Urothelium cell line (cell line): ENCODE measurements around the gene TMEM254.
"Not testable (repeated sequence)": the region's sequence is repeated elsewhere in the genome, so short reads cannot be mapped to it uniquely, and the experiment has no call there.

Experiments used
- DNase-seq: peaks from one replicate; pipeline ENCODE4 v3.0.0; 2011; ENCODE audit warnings: low spot score, mixed read lengths
- FAIRE-seq: peaks from 2 replicates; lab custom pipeline; 2011; peaks lifted over from hg19 to GRCh38; lab: Jason Lieb, UNC

TMEM254 gene

DNA sequence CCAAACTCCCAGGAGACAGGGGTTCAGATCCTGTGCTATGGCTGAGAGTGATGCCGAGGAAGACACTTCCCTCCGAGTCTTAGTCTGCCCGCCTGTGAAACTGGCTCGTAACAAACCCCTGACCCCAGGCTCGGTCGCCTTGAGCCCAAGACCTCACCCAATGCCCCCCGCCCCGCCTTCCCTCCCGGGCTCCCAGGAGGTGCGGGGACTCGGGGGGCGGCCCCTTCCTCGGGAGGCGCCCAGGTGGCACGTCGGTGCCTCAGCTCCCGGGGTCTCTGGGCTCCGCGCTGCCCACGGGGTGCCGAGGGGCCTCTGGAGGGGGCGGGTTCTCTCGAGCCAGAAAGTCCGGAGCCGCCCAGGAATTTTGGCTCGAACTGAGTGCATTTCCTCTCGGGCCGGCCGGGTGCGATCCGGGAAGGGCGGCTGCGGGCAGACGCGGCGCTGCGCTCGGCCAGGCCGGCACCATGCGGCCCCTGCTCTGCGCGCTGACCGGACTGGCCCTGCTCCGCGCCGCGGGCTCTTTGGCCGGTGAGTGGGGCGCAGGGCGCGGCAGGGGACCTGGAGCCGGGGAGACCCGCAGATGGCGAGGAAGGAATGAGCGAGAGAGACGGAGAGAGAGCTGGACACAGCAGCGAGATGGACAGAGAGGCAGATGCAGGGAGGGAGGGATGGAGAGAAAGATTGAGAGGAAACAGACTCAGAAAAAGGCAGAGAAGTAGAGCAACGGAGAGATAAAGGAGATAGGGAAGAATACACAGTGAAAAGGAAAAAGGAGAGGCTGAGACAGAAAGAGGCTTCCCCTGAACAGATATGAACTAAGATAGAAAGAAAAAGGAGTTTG, 54.1 kb downstream of the TMEM254 start, which contains the start of gene PLAC9:
PLAC9 (plus strand) TSS at position 432 of the 841 bp plus-strand sequence; CDS start at position 465, 33 bp downstream.
- DNase-seq (peak; percentile 43), FAIRE-seq (no peak)

DNA sequence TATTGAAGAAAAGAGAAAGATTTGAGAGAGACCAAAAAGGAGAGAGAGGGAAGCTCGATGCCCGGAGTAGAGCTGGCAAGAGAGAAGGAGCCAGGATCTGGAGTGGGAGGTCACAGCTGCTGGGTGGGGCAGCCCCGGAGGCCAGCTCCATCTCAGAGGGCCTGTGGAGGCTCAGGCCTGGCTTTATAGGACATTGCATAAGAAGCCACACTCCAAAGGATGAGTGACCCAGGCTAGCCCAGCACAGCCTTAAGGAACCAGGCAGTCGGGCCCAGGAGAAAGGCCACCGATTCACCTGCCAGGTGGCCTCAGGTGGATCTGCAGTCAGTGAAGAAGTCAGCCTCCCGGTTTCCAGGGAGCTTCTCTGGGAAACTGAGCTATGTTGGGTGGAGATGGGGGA, 54.7 kb downstream of the TMEM254 start:
- FAIRE-seq (no peak), DNase-seq (no peak)

DNA sequence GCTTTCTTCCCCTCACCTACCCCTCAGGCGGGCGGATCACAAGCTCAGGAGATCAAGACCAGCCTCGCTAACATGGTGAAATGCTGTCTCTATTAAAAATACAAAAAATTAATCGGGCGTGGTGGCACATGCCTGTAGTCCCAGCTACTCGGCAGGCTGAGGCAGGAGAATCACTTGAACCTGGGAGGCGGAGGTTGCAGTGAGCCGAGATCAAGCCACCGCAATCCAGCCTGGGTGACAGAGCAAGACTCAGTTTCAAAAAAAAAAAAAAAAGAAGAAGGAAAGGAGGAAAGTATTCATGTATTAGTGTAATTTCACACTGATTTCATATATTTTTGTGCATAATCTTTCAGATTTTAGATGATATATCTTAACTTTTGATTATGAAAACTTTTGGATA, 55.2 kb downstream of the TMEM254 start:
- not testable (repeated sequence) for FAIRE-seq

DNA sequence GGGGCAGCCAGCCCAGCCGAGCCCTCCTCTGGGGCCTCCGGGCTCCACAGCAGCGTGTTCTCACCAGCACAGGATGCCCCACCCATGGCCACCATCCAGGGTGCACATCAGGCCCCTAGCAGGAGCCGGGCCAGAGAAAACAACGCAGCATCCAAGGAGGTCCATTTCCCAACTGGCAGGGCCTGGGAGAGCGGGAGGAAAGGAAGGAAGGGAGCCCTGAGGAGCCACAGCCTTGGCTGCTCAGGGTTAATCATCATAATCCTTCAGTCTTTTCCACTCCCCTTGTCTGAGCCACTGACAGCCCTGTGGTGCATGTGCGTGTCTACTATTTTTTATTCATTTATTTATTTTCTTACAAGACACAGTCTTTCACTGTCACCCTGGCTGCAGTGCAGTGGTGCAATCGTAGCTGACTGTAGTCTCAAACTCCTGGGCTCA, 57.7 kb downstream of the TMEM254 start:
- DNase-seq = no peak
- FAIRE-seq = no peak

More for the DNA sequence above, 55.2 kb downstream of the TMEM254 start:
- not testable (repeated sequence) for DNase-seq

DNA sequence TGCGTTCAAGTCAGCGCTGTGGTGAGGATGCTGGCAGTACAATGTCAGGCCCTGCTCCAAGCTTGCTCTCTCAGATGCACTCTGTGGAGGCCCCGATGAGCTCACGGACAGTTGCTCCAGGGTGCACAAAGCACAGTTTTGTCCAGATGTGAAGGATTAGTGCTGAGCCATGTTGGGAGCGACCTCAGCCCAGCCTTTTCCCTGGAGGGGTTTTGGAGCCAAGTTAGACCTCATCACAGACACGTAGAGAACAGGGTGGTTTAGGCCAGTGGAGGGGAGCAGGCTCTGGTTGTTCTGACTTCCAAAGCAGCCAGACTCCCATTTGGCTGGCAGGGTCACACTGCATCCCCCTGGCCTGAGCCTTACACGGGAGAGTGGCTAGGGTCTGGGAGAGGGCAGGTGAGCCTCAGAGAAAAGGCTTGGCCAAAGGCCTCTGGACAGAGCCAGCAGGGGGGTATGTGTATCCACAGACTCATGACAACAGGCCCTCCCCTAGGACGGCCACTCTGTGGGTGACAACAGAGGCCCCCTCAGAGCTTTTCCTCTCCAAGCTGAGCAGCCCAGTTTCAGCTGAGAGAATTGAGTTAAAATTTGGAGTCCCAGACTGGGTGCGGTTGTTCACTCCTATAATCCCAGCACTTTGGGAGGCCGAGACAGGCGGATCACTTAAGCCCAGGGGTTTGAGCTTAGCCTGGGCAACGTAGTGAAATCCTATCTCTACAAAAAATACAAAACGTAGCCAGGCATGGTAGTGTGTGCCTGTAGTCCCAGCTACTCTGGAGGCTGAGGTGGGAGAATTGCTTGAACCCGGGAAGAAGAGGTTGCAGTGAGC, 58.8 kb downstream of the TMEM254 start:
- FAIRE-seq (no peak), DNase-seq (no peak)

DNA sequence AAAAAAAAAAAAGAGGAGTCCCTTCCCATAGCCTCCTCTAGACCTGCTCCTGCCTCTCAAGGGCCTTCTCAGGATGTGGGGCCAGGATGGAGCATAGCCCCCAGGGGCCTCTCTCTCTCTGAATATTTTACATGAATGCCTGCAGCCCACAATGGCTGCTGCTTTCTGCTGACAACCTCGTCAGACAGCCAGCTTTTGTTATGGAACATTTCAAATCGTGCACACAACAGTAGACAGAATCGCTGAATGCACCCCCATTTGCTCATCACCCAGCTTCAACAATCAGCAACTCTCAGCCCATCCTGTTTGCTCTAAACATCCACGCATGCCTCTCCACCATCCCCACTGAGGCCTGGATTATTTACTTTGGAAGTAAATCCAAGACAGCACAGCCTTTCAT, 59.5 kb downstream of the TMEM254 start:
- FAIRE-seq (no peak), DNase-seq (no peak)

DNA sequence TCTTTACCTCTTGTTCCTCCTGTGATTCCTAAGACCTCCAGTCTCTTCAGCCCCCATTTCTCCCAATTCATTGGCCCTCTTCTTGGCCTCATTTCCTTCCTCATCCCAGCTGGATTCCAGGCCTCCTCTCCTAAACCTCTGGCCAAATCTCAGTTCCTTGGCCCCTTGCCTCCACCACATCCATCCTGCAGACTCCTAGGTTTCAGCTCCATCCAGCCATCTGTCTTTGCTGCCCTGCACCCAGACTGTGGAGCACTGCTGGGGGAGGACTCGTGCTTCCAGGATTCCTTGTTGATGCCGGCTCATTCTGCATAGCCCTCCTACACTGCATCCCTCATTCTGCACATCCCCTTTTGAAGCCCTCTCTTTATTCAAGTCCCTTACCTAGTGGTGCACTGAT, 60.8 kb downstream of the TMEM254 start:
- FAIRE-seq (peak; percentile 77), DNase-seq (no peak)

DNA sequence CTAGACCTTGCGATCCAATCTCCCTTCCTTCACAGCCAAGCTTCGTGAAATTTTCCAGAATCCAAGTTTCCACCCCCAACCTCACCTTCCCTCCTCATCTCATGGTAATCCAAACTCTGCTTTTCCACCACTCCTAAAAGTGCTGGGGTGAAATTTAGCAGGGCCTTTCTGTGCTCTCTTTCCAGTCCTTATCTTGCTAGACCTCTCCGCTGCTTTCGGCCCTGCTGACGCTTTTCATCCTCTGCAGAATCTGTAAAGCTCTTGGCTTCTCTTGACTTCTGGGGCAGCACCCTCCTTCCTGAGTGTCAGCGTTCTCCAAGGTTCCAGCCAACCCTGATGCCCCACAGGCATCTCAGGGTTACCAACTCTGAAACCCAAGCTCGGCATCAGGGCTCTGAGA, 61.8 kb downstream of the TMEM254 start:
- no peak for DNase-seq
- FAIRE-seq = no peak

DNA sequence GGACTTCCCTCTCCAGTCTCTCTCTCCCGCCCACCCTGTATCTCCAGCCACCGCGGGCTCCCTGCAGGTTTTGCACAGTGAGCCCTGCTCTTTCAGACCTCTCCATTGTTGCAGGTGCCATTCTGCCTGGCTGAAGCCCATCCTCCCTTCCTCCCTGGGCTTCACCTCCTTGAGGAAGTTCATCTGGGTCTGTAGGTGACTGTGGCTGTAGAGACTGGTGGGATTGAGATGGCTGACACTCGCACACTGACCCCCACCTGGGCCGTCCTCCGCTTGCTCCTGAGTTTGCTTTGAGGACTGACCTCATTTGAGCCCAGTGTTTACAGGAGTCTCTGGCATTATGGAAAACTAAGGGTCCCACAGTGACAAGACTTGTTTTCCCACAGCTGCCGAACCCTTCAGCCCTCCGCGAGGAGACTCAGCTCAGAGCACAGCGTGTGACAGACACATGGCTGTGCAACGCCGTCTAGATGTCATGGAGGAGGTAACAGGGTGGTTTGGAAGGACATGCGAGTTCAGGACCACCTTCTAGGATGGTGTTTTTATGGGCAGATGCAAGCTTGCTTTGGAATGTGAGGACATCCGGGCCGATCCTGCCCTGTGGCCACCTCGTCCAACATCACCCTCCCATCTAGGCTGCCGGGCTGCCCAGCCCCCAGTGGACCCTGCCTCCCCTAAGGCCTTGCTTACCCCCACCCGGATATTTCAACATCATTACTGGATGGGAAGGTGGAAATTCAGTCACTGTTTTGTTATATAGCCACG, 63.4 kb downstream of the TMEM254 start:
- no peak for DNase-seq
- peak; percentile 35 for FAIRE-seq
